Keratinocyte (primary cell): ENCODE results near the gene NDUFB8.

ENCODE experiments used
- EZH2 ChIP-seq: IDR thresholded peaks from one replicate; pipeline ENCODE4 v1.6.1; 2012; ENCODE audit warnings: inconsistent platforms, mild to moderate bottlenecking, low read length, moderate library complexity
- TF ChIP-seq, protein P1 (sequence below), 3 experiments: IDR thresholded peaks in 1 of 3; conservative IDR thresholded peaks in 1 of 3; optimal IDR thresholded peaks in 1 of 3; 2 replicates in 2 of 3; 3 replicates in 1 of 3; pipeline versions ENCODE3 to v1.5.1; 2011; ENCODE audit warnings: low read length in 3 of 3, mild to moderate bottlenecking in 3 of 3, moderate library complexity in 2 of 3, control low read depth in 1 of 3, inconsistent platforms in 1 of 3; ENCODE audit not compliant: insufficient read depth in 2 of 3; ENCODE audit errors: extremely low read depth in 1 of 3

GRCh38 chr10:100485366-100485765, 44.3 kb downstream of the NDUFB8 start:
- TF ChIP-seq, protein P1, sequence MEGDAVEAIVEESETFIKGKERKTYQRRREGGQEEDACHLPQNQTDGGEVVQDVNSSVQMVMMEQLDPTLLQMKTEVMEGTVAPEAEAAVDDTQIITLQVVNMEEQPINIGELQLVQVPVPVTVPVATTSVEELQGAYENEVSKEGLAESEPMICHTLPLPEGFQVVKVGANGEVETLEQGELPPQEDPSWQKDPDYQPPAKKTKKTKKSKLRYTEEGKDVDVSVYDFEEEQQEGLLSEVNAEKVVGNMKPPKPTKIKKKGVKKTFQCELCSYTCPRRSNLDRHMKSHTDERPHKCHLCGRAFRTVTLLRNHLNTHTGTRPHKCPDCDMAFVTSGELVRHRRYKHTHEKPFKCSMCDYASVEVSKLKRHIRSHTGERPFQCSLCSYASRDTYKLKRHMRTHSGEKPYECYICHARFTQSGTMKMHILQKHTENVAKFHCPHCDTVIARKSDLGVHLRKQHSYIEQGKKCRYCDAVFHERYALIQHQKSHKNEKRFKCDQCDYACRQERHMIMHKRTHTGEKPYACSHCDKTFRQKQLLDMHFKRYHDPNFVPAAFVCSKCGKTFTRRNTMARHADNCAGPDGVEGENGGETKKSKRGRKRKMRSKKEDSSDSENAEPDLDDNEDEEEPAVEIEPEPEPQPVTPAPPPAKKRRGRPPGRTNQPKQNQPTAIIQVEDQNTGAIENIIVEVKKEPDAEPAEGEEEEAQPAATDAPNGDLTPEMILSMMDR (optimal IDR thresholded peaks at IDR 0.05 in 1 of 3, IDR thresholded peaks at IDR 0.05 in 1 of 3, conservative IDR thresholded peaks at IDR 0.05 in 1 of 3; ENCODE audit: extremely low read depth in 1 of 3, insufficient read depth in 2 of 3, low read length in 3 of 3) = no peak
- TF ChIP-seq EZH2 = no peak
